LNCAP (cell line): ENCODE measurements around the gene SH2D1B.

Experiments
- CTCF ChIP-seq: fragments of 450-650 bp; IDR thresholded peaks from 2 replicates; pipeline ENCODE4 v1.5.1; 2017; ENCODE audit warnings: mild to moderate bottlenecking

SH2D1B gene

GRCh38 chr1:162383091-162383490 is 28.8 kb downstream of the SH2D1B start:
- TF ChIP-seq CTCF: no peak

- no peak for TF ChIP-seq CTCF
Observed at GRCh38 chr1:162381941-162382750, 29.8 kb downstream of the SH2D1B start.

DNA sequence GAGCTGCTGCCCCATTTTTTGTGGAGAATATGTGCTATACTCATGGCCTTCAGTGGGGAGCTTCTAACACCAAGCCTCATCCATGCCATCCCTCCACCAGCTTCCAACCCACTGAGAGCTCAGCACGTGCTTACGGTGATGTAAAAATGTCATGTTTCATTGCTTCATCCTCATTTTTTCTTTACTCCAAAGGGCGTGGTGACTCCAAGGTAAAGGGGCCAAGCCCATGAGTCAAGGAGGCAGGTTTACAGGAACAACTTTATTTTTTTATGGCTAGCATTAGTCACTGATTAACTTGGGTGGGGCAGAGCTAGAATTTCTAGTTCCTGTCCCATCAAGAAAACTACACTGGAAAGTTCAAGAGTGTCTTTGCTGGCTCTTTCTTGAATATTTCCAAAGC is 30.6 kb downstream of the SH2D1B start, which contains the start of gene C1orf226:
Gene C1orf226 (plus strand): TSS at position 346 of the 400 bp plus-strand sequence. CDS start 174 bp downstream, outside the sequence.
- TF ChIP-seq CTCF: no peak

DNA sequence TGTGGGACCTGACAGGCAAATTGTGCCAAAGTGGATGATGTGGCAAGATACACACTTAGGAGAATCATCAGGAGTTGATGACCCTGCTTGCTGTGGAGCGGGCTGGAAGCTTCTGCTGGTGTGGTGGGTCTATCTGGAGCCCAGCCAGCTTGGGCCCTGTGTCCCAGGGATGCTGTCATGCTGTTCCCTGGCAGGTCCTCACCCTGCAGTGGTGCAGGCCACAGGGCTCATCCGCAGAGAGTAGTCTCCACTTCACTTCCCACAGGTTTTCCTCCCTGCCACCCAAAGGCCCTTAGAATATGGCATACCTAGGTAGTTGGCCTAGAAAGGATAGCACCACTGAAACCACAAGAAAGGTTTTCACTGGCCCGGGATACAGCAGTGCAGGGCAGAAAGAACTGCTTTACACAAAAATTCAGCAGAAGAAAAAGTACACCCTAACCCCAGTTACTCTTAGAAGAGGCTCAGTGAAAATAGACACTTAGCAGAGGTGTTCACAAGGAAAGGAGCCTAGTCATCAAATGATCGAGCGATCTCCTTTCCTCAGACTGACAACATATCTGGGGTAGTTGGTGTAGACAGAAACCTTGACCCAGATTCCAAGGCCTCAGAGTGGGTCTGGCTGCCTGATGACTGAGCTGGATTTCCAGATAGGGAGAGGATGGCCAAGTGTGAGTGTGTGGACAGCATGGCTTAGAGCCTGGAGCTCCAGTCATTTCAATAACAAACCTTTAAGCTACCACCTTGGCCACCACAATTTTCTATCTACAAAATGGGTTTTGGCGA is 31.7 kb downstream of the SH2D1B start:
- no peak for TF ChIP-seq CTCF

GRCh38 chr1:162376691-162377090 is 35.2 kb downstream of the SH2D1B start, which contains the start of gene SPATA46:
Gene SPATA46 (minus strand): TSS chr1:162376854. CDS start chr1:162376790, 64 bp downstream.
- TF ChIP-seq CTCF: no peak

- TF ChIP-seq CTCF: no peak
Observed at GRCh38 chr1:162375463-162375862, 36.5 kb downstream of the SH2D1B start.

- TF ChIP-seq CTCF: no peak
Observed at GRCh38 chr1:162374406-162374805, 37.5 kb downstream of the SH2D1B start.
